HG02884 (cell line): ENCODE measurements around the gene KRT8.
"Not testable (repeated sequence)": the region's sequence is repeated elsewhere in the genome, so short reads cannot be mapped to it uniquely, and the experiment has no call there.

Experiments
- ATAC-seq: cut with Tn5 transposase; IDR thresholded peaks from one replicate; pipeline ENCODE4 v1.9.1; 2021; ENCODE audit warnings: mild to moderate bottlenecking, moderate library complexity; ENCODE audit not compliant: unreplicated experiment

KRT8 gene

DNA sequence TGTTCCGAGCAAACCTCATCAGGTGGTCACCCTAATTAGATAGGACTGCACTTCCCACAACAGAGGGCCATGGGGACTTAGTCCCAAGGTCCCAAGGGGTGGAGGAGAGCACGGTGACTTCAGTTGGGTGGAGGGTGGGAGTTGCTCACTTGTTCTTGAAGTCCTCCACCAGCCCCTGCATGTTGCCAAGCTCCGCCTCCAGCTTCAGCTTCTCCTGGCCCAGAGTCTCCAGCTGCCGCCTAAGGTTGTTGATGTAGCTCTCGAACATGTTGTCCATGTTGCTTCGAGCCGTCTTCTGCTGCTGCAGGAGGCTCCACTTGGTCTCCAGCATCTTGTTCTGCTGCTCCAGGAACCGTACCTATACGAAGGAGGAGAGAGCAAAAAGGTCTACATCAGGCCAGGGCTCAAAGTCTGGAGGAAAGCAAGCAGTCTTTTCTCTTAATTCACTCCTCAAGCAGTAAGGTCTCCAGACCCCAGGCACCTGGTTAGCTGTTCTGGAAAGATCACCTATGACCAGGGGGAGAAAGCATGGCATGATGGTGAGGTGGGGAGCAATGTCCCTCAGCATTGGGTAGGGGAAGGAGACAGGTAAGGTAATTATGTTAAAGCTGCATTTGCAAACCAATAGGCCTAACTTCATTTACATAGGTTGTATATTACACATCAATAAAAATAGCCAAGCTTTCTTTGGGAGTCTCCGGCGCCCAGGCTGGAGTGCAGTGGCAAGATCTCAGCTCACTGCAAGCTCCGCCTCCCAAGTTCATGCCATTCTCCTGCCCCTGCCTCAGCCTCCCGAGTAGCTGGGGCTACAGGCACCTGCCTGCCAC, 2.9 kb downstream of the KRT8 start:
- ATAC-seq, result no peak

- ATAC-seq, result no peak
Observed at GRCh38 chr12:52900896-52901714, 3.8 kb downstream of the KRT8 start.

GRCh38 chr12:52900166-52900895, 4.5 kb downstream of the KRT8 start:
- ATAC-seq, result no peak

DNA sequence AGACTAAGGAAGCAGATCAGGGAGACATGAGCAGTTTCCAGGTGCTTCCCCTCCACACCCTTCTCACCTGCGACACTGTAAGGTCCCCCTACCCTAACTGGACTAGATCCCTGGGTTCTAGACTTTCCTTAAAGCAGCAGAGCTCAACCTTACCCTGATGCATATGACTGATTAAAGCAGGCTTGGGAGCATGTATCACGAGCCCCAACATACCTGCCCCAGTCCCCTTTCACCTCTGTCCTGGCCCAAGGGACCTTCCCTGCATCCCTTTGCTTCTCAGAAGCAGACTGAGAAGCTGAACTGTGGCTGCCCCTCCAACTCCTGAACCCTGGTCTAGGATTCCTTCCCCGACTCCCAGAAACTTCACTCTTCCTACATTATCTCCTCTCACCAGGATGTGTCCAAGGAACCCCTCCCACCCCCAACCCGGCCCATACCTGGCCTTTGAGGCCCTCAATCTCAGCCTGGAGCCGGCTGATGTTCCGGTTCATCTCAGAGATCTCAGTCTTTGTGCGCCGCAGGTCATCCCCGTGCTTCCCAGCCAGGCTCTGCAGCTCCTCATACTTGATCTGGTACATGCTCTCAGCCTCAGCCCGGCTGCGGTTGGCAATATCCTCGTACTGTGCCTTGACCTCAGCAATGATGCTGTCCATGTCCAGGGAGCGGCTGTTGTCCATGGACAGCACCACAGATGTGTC, 5.4 kb downstream of the KRT8 start:
- ATAC-seq, result no peak

GRCh38 chr12:52896190-52897100, 8.4 kb downstream of the KRT8 start:
- ATAC-seq, result no peak

- no peak for ATAC-seq
Observed at GRCh38 chr12:52895726-52896189, 9.1 kb downstream of the KRT8 start.

DNA sequence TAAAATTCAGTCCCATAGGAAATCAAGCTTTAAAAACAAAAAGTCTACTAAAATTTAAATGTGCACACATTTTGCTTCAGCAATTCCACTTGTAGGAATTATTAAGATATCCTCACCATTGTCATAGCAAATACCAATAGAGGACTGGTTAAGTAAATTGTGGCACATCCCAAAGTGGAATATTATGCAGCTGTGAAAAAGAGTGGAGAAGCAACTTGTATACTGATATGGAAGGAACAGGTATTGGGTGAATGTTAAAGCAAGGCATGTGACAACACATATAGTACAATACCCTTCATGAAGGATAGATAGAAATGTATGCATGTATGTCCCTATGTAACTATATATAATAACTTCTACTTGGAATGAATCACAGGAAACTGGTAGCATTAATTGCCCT, 11.9 kb downstream of the KRT8 start:
- ATAC-seq, result no peak

DNA sequence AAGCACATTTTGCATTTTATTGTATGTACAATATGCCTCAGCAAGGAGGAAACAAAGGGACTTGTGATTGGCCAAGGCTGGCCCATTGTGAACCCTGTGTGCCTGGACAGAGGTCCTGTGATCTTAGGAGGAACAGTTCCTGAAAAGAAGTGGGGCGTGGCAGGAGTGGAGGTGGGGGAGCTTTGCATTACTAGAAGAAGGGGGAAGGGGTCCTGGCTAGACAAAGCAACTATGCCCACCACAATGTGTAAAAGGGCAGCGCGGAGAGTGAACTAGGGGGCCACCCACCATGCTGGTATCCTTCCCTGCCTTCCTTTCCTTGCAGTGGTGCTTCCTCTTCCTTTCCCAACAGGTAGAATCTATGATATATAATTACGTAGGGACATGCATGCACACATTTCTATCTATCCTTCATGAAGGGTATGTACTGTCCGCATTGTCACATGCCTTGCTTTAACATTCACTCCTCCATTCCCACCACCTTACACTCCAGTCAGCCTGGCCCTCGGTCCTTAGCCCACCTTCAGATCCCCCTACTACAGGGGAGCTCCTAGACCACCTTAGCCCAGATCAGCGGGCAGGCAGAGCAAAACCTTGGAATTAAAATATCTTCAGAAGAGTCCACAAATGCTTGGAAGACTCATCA, 12.5 kb downstream of the KRT8 start:
- no peak for ATAC-seq

GRCh38 chr12:52891044-52891443, 13.8 kb downstream of the KRT8 start:
- no peak for ATAC-seq

- ATAC-seq, result no peak
Observed at GRCh38 chr12:52890417-52890816, 14.5 kb downstream of the KRT8 start.

GRCh38 chr12:52884526-52885293, 20.2 kb downstream of the KRT8 start:
- no peak for ATAC-seq

DNA sequence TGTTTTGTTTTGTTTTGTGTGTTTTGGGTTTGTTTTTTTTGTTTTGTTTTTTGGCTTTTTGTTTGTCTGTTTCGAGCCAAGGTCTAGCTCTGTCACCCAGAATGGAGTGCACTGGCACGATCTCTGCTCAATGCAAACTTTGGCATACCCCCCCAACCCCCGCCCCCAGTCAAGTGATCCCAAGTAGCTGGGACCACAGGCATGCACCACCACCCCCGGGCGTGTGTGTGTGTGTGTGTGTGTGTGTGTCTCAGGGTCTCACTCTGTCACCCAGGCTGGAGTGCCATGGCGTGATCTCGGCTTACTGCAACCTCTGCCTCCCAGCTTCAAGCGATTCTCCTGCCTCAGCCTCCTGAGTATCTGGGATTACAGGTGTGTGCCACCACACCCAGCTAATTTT, 24.4 kb downstream of the KRT8 start:
- ATAC-seq, result not testable (repeated sequence)

- no peak for ATAC-seq
Observed at GRCh38 chr12:52879394-52880351, 25.2 kb downstream of the KRT8 start.

GRCh38 chr12:52878507-52879393, 26.1 kb downstream of the KRT8 start:
- ATAC-seq, result no peak

- no peak for ATAC-seq
Observed at GRCh38 chr12:52877242-52877641, 27.6 kb downstream of the KRT8 start.

DNA sequence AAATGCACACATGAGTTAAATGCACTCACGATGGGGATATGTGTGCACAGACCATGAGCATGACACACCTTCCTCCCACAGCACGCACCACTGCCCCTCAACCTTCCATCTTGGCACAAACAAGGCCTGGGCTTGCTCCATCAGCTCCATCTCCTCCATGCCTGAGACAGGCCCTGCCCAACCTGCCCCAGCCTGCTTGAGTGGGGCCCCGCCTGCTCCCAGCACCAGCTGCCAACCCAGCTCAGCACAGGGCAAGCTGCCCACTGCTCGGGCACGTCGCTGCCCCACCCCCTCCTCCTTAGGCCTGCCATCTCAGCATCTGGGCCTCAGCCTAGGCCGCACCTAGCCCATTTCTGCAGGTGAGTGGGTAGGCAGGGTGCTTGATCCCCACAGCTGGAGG, 28.5 kb downstream of the KRT8 start:
- no peak for ATAC-seq
